Measurements from ENCODE around the gene SLC35F3.
"Not testable (repeated sequence)": the region's sequence is repeated elsewhere in the genome, so short reads cannot be mapped to it uniquely, and the experiment has no call there.

Gene SLC35F3

DNA sequence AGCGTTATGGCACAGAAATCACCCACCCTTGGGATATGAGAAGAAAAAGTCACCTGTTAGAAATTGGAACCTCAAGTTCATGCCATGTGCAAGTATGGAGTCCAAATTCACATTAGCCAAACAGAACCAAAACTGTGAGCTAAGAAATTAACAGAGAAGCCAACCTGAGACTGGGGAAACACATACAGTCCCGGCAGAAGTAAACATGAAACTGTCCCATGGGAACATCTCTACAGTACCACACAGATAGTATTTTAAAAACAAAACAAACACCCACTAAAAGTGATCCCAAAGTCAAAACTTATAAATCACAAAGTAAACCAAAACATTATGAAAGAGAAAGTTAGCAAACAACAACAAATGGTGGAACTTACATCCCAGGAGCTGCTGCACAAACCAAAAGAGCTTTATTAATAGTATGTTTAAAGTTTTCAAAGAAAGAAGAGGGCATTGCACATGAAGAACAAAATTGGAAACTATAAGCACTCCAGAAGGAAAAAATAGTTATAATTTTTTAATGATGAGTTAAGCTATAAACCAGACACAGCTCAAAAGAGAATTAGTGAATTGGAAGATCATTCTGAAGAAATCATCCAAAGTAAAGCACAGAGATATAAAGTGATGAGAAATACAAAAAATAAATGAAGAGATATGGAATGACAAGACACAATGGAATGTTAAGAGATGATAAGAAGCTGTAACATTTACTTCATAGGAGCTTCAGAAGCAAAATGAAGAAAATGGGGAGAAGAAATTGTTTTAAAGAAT is 385.2 kb downstream of the SLC35F3 start:
- no peak for DNase-seq (ENCODE audit: low spot score)

DNA sequence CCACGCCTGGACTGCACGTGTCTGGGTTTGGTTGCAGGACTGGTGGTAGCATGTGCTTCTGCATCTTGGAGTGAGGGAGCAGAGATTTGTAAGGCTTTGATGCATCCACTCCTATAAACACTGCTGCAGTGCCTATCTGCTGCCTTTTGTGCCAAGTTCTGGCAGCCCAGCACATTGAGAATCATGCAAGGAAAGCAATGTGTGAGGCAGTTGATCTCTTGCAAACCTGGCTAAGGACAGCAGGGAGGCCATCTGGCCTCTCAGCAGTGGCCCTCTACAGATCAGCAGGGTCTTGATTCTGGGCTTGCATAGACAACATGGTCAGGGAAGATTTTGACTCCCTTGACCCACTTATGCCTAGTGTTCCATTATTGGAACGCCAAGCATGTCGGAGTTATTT is 387.5 kb downstream of the SLC35F3 start:
- no peak for DNase-seq (ENCODE audit: low spot score)

DNA sequence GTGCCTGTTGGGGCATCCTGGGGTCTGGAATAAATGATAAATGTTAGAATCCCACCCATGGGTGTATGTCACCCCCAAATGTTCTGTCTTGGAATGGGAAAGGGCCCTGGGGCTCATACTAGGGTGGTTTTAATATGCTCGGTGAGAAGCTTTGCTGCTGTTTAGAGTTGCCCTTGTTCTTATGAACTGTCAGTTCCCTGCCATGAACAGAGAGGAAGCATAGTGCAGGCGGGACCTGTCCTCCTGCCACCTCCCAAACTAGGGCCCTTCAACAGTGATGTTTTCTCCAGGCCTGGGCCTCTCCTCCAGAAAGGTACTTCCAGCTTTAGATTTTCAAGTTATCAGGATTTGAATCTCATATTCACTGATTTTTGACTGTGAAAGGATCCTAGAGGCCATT is 388.1 kb downstream of the SLC35F3 start:
- DNase-seq (ENCODE audit: low spot score), result no peak

DNA sequence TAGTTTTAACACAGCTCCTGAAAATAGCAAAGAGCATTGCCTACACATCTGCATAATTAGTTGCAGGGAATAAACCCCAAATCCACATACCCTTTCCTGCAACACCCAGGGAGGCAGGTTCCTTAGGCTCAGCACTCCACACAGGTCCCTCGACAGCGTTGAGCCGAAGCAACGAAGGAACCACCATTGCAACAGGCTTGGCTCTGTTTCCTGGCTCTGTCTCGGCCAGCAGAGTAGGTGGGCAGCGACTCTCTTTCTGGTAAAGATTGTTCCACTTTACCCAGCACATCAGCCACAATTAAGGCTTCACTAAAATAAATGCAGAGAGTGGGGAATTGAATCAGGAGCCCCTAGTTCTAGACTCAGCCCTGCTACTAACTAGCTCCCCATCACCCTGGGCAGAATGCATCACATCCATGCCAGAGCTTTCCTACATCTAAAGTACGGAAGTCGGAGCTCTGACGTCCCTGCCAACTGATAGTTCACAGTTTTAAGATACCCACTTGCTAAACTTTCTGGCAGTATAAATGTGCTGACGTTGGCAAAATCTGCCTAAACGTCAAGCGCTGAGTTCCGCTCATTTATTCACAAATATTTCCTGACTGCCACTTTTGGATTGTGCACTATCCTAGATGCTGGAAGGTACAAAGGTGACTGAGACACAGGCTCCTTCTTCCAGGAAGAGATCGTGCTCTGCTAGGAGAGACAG is 389.8 kb downstream of the SLC35F3 start:
- DNase-seq (ENCODE audit: low spot score), result no peak

DNA sequence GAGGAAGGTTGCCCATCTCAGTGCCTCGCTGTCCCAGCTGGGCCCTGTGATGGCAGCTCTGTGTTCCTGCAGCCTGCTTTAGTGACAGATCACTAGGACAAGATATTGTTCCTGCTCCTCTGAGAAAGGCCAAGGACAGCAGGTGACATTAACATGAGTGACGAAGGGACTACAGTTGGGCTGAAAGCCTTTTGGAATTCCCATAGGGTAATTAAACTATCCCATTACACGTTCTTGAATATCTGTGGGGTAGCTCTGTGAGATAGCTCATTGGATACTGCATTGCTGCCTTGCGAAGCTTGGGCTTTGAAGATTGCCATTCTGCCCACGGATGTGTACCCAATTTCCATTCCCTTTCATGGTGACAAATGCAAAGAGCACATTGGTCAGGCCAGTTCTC is 390.6 kb downstream of the SLC35F3 start:
- DNase-seq (ENCODE audit: low spot score), result no peak

DNA sequence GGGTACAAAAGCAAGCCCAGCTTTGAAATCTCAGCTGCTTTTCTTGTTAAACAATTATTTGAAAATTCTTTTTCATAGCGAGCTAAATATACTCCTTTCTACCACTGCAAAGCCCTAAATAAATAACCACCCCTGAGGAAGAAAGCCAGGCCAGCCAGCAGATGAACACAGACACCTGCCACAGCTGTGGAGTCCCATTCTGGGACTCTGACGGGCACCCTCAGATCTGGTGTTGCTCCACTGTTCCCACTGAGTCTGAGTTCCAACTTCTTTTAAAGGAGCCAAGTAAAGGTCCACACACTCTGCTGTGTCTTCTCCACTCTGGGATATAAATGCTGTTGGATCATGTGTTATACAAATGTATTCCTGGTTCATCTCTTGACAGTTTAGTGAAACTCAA is 391.1 kb downstream of the SLC35F3 start:
- no peak for DNase-seq (ENCODE audit: low spot score)

DNA sequence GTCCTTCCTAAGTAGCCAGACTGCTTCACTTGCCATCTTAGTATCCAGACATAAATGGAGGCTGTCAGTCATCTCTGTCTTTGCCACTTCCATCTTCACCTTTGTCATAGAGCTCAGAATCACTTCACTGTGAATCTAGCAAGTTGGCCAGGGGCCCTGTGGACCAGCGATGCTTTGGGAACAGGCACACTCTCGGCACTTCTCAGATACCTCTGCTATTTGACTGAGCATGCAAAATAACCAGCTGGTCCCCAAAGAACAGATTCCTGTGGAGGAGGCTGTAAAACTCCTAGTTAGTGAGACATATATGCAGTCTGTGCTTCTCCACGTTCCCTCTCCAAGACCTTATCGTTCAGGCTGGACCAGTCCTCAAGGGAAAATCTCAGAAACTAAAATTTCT is 392.0 kb downstream of the SLC35F3 start:
- no peak for DNase-seq (ENCODE audit: low spot score)

DNA sequence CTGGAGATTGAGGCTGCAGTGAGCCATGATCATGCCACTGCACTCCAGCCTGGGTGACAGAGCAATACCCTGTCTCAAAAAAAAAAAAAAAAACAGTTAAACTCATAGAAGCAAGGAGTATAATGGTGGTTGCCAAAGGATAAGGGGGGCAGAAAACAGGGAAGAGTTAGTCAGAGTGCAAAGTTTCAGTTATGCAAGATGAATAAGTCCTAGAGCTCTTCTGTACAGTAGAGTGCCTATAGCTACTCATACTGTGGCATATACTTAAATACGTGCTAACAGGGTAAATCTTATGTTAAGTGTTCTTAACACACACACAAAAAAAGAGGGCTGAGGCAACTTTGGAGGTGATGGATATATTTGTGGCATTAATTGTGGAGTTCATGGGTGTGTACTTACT is 393.2 kb downstream of the SLC35F3 start:
- no peak for DNase-seq (ENCODE audit: low spot score)

DNA sequence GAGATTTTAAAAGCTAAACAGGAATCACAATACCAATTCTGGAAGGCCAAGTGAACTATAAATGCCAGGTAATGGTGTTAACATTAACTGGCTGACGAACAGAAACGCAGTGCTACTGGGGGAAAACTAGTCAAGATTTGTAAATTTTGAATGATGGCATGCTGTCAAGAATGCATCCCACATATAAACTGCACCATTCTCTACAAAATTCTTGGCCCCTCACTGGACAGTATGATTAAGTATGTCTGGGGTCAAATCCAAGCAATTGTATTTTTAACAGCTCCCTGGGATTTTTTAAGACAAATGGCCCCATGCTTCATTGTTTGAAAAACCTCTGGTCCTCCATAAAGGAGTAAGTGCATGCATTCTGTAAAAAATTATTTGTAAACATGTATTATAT is 395.6 kb downstream of the SLC35F3 start:
- DNase-seq (ENCODE audit: low spot score), result no peak

DNA sequence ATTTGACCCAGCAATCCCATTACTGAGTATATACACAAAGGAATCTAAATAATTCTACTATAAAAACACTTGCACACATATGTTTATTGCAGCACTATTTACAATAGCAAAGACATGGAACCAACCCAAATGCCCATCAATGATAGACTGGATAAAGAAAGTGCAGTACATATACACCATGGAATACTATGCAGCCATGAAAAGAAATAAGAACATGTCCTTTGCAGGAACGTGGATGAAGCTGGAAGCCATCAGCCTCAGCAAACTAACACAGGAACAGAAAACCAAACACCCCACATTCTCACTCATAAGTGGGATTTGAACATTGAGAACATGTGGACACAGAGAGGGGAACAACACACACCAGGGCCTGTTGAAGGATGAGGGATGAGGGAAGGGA is 397.2 kb downstream of the SLC35F3 start:
- DNase-seq (ENCODE audit: low spot score), result not testable (repeated sequence)

DNA sequence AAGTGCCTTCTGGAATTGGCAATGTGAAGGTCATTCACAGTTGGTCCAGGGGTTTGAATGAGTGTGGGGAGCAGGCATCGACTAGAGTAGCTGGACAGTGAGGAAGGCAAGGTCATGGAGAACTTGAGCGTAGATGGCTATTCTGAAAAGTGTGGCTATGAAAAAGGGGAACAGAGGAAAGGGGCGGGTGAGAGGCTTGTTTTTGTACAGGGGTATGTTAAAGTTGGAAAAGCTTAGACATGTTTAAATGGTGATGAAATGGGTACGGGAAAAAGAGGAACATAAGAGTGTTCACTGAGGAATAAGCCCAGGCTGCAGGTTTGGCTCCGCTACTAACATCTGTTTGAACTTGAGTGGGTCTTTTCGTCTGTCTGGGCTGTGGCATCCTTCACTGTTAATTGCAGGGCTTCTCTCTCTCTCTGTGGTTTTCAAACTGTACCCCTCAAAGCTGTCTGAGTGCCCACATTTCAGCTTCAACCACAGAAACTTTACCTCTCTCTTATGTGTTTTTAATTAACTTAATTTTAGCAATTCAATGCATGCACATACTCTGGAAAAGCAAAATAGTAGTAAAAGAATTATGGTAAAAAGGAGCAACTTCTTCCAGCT is 398.0 kb downstream of the SLC35F3 start:
- DNase-seq (ENCODE audit: low spot score), result no peak

DNA sequence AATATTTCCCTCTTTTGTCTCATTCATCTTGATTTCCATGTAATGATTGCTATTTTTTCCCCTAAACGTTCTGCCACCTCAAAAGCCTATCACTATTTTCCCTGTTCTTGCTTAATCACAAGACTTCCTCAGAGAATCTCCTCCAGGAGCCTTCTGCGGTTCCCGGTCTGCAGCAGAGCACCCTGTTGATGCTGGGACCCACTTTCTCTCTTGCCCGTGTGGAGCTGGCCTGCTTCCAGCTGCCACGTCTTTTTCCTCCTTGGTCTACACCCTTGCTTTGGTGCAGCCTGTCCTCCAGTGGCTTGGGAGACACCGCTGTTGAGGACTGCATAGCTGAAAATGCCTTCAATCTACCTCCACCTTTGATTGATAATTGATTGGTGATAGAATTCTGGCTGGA is 398.8 kb downstream of the SLC35F3 start:
- no peak for DNase-seq (ENCODE audit: low spot score)

DNA sequence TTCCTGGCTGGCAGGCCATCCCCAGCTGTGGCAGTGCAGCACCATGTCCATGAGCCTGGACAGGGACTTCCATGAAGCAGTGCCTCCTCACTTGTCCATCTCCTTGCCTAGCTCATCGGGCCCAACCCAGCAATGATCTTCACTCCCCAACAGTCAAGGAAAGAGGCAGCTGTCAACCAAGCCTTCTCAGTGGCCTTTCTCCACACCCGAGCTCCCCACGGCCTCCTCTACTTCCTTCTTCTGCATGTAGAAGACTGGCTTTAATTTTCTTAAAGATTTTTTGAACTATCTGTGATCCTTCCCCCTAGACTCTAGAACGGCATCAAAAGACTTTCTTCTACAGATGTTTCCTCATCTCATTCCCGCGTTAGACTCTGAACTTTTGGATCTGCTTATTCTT is 403.2 kb downstream of the SLC35F3 start:
- no peak for DNase-seq (ENCODE audit: low spot score)

DNA sequence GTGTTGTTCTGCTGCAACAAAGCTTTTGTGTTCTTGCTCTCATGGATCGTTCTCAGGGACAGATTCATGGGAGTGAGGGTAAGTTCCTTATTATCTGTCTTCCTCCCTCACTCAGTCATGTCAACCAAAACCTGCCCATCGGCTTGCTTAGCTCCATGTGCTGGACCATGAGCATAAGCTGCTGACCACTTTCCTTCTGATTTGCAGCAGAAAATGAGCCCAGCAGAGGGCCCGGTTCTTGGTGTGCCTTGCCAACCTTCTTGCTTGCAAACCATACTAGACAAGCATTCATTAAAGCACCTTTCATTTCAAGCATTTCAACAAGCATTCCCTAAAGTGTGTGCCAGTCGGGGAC is 404.7 kb downstream of the SLC35F3 start:
- no peak for DNase-seq (ENCODE audit: low spot score)

DNA sequence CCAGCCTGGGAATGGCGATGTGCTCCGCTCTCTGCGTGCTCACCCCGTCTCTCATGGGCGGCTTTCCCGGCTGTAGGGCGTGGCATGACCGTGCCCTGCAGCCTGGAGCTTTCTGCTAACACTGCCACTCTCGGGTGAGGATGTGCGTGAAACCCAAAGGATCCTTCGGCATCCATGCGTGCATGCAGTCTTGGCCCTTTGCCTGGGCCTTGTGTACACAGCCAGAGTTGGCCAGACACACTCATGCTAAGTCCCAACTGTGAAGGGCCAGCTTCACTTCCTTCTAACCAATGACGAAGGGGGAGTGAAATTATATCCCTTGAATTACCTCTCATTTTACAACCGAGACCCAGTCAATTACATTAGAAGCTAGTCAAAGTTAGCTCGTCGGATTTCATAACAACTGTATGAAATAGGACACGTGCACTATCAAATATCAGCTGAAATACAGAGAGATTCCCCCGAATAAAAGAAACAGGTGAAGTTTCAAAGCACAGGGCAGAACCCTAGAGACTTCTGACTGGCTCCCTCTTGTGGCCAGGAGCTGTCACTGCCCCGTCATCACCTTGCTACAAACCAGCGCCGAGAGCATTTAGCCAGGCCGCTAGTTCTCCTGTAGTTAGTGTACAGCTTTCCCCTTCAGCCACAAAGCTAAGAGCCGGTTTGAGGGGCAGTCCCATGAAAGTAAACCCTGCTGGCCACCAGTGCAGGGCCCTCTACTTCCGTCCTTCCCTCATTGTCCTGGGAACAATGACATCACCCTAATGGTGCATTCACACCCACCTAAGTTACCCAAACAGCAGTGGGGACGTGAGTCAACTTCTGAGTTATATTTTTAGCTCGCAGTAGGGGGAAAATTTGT is 405.4 kb downstream of the SLC35F3 start:
- DNase-seq (ENCODE audit: low spot score), result peak; percentile 84

DNA sequence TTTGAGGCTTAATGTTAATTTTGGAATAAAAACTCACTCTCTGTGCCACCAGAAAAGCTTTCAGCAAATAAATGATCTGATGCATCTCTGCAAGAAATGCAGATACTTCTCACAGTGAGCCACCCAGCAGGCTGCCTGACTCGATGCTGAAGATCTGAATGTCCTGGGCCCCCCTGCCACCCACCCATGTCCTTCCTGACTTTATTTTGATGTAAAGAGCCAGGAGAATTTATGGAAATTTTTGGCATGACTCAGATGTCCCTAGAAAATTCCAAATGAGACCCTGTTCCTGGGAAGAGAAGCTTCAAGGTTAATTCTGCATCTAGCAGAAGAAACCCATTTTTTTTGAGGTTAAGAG is 406.0 kb downstream of the SLC35F3 start:
- no peak for DNase-seq (ENCODE audit: low spot score)

DNA sequence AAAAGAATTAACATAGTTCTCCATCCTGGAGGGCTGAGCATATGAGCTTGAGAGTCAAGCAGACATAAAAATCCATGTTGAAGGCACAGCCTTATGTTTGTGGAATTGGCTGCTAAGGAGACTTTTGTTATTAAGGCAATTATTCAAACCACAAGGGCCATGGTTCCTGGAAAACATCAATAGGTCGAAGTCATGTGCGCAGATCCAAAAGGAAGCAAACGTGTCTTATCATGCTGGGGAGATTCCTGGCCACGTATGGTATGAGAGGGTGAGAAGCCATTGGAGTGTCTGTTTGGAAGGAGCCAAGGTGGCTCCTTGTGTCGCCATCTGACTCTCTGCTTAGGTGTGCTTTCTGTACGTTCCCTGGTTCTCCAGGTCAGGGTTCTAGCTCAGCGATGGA is 406.9 kb downstream of the SLC35F3 start:
- DNase-seq (ENCODE audit: low spot score), result no peak

DNA sequence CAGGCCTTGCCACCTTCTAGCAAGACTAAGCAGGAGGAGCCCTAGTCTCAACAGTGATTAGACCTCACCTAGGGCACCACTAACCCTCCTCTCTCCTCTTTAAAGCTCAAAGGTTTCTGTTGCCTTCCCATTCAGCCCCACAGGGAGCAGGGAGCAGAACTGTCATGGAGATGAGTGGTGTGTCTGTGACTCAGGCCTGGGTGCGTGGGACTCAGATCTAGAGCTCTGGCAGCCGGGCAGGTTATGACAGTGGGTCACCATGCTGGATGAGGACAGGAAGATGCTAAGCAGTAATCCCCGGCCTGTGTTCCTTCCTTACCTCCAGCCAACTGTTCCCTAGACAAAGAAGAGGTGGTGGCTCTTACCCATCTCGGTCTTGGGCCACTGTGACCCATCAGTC is 408.7 kb downstream of the SLC35F3 start:
- DNase-seq (ENCODE audit: low spot score), result no peak

DNA sequence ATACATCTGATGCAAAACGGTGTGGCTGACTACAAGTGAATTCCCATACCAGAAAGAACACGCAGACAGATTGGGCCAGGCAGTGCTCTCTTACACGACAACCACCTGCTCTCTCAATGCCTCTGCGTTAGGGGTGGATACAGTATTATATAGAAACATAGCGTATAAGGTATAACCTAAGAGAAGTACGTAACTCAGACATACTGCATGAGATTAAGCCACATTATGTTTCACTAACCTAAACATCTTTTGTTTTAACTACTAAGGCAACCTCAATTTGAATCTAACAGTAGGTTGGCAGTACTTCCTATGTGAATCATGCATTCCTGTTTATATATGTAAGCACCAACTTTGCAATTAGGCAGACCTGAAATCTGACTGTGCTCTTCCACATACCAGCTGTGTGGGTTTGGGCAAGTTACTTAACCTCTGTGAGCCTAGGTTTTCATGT is 410.6 kb downstream of the SLC35F3 start:
- DNase-seq (ENCODE audit: low spot score), result no peak

DNA sequence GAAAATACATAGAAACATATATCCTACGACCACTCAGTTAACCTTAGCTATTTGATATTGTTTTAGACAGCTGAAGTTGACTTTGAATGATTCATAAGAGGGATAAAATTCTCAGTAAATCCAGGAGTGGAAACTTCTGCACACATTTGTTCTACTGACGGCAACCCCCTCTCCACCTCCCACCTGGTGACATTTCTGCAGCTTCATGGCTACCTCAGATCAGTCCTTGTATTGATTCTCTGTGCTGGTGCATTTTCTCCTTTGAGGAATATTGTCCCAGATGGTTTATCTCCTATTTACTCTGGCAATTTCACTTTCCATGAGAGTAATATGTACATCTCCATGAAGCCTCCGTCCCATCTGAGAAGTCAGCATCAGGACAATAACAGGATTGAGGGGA is 411.1 kb downstream of the SLC35F3 start:
- DNase-seq (ENCODE audit: low spot score), result no peak

DNA sequence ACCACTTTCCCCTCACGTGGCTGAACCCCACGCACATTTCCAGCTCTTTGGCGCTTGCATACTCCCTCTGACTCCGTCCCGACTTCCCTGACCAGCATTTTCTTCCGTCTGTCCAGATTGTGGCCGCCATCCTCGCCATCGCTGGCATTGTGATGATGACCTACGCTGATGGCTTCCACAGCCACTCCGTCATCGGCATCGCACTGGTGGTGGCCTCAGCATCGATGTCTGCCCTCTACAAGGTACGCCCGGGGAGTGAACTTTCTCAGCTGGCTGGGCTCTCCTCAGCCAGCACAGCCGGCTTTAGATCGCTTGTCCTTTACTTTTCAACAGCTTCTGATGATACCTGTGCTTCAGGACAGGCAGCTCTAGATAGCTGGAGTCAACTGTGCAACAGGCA is 412.0 kb downstream of the SLC35F3 start:
- DNase-seq (ENCODE audit: low spot score), result no peak

DNA sequence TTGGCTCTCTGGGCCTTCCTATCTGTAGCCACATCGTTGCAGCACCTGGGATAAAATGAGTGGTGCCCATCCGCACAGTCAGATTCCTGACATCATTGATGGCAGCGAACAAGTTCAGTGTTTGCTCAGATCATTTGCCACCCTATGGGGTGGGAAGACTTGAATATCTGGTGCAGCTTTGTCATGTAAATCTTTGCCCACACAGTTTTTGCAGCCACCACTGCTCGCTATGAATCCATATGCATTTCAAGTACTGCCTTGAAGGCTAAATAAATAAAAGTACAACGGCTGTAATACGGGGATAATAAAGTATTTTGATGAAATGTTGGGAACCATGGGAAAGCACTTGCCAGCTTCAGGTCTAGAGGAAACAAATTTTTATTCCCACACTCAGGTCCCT is 412.5 kb downstream of the SLC35F3 start:
- no peak for DNase-seq (ENCODE audit: low spot score)

DNA sequence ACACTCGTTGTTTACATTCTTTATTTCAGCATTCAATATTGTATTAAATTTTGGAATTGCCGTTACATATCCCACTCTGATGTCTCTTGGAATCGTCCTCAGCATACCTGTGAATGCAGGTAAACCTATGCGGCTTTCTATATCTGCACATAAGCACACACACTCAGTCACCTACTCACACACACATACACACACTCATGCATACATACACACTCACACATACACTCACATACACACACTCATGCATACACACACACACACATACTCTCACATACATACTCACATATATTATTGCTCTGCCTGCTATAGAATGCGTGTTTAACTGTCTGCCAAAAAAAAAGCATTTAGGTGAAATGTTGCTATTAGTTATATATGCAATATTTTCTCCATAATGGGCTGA is 415.6 kb downstream of the SLC35F3 start:
- DNase-seq (ENCODE audit: low spot score), result no peak
